SW480 (cell line): Measurements from ENCODE around the gene SP2.

Source experiments
- DNase-seq: peaks from one replicate; pipeline ENCODE4 v3.0.0-alpha.2; 2016; ENCODE audit warnings: low spot score

The SP2 gene

GRCh38 chr17:47889734-47890529, 6.1 kb upstream of the SP2 start:
- DNase-seq: peak; percentile 85

DNA sequence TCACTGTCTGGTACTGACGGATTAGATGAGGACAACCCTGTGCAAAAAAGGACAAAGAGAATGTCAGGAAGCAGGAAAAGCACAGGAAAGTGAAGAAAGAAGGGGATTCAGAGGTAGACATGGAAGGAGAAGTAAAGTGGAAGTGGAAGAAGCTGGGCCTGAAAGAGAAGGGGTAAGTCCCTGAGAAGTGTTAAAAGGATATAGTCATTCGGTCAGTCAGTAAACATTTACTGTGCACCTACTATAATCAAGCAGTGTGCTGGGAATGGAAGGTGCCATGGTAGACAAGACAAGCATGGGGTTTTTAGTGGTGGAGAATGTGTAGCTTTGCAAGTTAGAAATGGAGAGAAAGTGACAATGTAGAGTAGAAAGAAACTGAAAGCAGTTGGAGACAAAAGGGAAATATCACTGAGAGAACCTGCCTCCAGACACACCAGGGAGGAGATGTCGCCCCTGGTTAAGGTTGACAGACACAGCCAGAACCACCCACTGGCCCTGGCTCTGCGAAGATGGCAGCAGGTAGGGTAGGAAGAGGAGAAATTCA, 4.4 kb upstream of the SP2 start:
- no peak for DNase-seq

DNA sequence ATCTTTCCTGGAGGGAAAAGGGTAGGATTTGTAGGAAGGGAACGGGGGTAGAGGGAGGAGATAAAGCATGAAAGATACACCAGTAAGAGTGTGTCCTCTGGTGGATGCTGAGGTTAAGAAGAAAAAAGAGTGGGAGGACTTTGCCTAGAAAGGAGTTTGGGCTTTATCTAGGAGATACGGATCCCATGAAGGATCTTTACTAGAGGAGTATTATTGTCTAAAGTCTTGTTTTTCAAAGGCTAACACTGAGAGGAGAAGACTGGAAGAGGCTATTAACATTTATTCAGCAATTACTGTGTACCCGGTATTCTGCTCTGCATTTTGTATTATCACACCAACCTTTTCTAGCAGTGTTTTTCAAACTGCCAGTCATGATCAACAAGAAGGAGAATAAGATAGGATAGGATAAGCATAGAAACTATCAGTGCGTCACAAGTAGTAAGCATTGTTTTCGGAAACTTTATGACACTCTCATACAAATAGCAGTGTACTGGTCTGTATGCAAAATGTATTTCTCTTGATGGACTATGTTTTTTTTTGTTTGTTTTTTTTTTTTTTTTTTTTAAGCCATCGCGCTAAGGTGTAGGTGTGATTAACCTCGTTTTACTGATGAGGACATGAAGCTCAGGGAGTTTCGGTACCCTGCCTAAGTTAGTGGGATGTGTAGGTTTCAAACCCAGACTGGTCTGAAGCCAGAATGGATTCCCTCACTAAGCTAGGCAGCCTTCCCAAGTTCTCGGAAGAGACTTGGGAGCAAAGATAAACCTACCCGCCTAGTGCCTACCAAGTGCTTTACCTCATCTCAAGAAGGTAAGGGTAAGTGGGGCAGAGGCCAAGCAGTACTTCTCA, 1.3 kb upstream of the SP2 start:
- DNase-seq: no peak

DNA sequence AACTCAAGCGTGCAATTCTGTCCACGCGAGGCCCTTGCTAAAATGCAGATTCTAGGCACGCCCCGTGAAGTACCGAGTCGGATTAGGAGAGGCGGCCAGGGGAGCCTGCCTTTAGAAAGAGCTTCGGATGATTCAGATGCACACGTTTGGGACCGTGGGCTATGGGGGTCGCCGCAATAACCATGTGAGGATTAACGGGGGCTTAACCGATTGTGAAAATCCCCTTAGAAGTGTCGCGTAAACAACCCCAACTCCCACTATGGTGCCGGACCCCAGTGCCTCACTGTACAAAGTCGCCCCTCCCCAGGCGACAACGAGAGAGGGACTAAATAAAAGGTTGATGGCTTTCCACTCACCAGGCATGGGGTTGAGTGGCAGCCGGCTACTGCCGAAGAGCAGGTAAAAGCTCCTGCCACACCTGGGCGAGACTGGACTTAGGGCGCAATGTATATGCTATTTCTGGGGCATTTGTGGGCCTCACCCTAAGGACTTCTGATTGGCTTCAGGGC, 635 bp upstream of the SP2 start:
- DNase-seq: peak; percentile 18

DNA sequence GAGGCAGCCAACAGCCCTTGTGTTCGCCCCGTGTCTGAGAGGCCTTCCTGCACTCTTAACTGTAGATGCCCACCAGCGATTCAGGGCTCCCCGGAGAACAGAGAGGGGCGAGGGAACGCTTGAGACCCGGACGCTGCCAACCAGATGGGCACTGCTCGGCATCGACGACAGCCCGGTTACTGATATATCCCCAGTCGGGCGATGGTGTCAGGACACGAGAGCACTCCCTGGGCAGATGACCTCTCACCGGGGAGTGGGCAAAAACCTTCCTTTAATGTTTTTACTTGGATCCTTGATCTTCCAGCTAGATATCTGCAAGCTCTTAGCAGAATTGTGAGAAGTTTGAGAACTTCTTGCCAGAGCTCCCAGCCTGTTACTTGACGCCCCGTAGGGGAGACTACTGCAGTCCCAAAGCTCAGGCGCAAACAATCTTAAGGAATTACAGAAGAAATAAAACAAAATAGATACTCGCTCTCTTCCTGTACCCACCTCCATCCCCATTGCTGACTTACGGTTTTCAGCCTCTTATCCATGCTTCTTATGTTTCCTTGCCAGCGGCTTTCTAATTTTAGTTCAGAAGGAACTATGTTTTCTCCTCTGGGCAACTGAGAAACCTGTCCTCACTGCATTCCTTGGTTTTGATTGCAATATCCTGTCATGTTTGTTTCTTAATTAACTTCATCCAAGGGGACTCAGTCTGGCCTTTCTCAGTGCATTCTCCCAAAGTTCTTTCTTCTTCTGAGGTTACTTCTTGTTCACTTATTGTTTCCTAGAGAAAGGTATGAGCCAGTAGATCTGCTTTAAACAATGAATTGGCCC, 845 bp downstream of the SP2 start:
- no peak for DNase-seq

GRCh38 chr17:47897561-47897960, 1.5 kb downstream of the SP2 start:
- DNase-seq: no peak

DNA sequence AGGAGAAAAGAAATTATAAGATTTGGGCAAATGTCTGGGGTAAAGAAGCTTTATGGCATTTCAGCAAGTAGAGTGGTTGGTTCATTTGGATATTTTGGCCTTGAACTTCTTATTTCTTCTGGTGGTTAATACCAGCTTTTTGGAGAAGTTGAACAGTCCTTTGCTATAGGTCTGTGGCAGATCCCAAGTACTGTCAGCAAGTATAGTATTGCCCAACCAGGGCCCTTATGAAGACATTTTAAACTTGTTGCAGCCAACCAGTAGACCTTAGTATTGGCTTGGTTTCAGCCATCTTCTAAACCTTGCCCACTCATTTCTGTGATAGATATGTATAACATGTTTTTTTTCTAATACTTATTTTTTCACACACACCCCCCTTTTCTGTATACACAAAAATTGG, 2.2 kb downstream of the SP2 start:
- no peak for DNase-seq

DNA sequence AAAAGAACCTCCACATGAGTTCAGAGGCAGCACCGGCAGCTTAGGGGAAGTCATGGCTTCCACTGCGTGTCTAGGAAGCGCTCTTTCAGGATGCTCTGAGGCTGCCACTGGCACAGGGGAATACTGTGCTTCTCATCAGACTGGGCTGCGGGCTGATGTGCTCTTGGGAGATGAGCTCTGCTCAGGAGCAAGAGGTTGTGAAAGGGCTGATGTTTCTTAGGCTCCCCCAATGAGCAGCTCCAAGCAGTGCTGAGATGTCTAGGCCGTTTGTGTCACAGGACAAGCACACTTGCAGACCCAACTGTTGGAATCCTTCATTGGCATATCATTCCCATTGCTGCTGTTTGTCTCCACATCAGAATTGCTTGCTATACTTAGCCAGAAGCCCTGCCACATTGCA, 3.6 kb downstream of the SP2 start:
- no peak for DNase-seq

- DNase-seq: no peak
Observed at GRCh38 chr17:47901423-47901822, 5.4 kb downstream of the SP2 start.

- DNase-seq: no peak
Observed at GRCh38 chr17:47902039-47902744, 6.2 kb downstream of the SP2 start.

- no peak for DNase-seq
Observed at GRCh38 chr17:47905221-47905733, 9.2 kb downstream of the SP2 start.

- no peak for DNase-seq
Observed at GRCh38 chr17:47906443-47906842, 10.4 kb downstream of the SP2 start.

GRCh38 chr17:47907932-47908562, 12.0 kb downstream of the SP2 start:
- no peak for DNase-seq

DNA sequence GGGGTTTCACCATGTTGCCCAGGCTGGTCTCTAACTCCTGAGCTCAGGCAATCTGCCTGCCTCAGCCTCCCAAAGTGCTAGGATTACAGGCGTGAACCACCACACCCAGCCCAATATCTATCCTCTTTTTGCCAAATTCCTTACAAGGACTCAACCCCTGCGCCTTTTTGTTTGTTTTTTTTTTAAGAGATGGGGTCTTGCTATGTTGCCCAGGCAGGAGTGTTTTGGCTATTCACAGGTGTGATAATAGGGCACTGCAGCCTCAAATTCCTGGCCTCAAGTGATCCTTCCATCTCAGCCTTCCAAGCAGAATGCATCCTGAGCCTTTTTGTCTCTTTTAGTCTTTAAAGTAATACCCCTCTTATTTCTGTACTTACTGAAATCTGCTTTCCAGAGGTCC, 17.0 kb downstream of the SP2 start:
- DNase-seq: no peak

- no peak for DNase-seq
Observed at GRCh38 chr17:47914306-47914948, 18.4 kb downstream of the SP2 start.

DNA sequence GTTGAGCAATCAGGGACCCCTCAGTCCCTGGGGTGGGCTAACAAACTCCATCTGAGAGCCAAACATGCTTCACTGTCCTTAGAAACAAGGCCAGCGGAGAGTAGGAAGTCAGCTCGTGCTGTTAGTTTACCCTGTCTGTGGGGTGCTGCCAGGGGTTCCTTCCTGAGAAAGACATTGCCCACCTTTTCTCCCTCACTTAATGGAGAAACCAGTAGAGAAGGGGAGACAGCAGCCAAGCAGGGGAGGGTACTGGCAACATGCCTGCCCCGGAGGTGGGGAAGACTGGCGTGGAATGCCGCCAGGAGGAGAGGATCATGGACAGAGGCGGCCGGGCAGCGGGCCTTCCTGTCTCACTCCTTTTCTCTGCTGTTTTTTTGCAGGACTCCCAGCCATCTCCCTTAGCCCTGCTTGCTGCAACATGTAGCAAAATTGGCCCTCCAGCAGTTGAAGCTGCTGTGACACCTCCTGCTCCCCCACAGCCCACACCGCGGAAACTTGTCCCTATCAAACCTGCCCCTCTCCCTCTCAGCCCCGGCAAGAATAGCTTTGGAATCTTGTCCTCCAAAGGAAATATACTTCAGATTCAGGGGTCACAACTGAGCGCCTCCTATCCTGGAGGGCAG, 19.9 kb downstream of the SP2 start:
- DNase-seq: no peak

- no peak for DNase-seq
Observed at GRCh38 chr17:47916489-47917208, 20.6 kb downstream of the SP2 start.

DNA sequence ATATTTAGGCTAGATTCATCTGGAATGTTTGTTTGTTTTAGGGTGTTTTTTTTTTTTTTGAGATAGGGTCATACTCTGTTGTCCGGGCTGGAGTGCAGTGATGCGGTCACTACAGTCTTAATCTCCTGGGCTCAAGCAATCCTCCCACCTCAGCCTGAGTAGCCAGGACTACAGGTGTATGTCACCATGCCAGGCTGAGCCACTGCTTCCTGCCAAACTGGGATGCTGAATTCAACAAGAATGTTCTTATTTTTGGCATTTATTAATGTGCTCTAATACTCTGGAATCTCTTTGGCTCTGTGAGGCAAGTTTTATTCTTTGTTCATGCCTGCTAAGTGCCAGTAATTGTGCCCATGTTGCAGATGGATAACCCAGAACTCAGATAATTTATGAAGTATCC, 21.5 kb downstream of the SP2 start:
- no peak for DNase-seq

- no peak for DNase-seq
Observed at GRCh38 chr17:47918006-47918405, 22.0 kb downstream of the SP2 start.
